Stimulated activated CD8-positive, alpha-beta memory T cell treated with anti-CD3 and anti-CD28 coated beads, Interleukin-15, amount 100 ng/mL, for 24 hours (primary cell): ENCODE results near the gene TRAM1L1.

Source experiments
- DNase-seq: peaks from one replicate; pipeline ENCODE4 v3.0.0-alpha.2; 2020; ENCODE audit warnings: low read depth

TRAM1L1 gene

DNA sequence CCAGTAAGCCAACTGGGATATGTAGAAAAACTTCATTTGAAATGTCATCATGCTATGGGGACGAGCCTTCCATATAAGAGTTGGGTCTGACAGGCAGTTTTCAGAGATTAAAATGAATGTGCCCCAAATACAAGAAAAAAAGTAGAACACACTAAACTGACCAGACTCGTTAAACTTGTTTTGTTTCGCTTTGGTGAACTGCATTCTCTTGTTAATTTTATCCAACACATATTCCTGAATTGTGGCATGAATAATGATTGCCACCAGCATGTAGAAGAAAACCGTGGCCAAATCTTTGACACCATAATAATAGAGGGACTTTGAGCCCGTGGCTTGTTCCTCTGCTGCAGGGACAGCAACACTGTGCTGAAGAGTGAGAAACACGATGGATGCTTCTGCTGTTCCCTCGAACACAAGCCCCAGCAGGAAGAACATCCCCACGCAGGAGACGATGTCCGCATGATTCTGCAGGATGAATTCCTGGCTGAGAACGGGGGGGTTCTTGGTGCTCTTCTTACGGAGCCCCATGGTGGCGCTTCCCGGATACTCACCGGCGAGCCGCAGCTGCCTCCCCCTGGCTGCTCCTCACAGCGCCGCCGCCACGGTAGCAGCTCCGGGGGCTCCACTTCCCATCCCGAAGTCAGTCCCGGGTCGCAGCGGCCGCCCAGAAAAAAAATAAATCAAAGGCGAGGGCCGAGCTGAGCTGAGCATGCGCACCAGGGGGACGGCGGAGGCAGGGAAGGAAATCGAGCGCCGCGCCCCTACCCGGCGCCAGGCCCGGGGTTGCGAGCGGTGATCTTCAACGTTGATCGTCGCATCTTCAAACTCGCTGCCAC lies at the start of gene TRAM1L1:
TSS of gene TRAM1L1 (minus strand) at position 711 of the 836 bp plus-strand sequence. CDS start at position 528, 183 bp downstream.
- DNase-seq, result no peak

DNA sequence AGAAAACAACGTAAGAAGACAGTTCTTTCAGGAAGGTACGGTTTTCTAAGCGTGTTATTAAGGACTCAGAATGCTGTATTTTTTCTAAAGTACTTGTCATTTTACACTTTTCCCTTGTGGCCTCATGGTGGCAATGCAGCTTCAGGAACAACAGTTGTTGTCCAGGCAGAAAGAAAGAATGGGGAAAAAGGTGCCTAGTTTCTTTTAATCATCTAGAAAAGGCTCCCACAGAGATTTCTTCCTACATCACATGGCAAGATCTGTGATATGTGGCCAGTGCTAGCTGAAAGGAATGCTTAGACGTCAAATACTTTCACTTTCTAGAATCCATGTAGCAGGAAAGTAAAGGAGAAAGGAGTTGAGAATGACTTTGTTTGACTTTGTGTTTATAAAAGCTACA lies 49.0 kb upstream of the TRAM1L1 start:
- DNase-seq, result no peak

DNA sequence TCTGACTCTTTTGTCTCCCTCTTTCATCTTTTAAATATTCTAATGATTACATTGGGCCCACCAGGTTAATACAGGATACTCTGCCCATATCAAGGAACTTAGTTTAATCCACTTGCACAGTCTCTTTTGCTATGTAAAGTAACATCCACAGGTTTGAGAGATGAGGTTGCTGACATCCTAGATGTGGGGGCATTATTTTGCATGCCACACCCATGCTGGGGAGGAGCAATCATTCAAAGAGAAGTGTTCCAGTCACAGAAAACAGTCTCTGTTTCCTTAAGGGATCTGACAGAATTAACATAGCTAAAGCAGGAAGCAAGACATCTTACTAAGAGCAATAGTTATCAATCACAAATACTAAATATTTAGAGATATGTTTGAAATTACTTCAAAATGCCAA lies 11.5 kb upstream of the TRAM1L1 start:
- no peak for DNase-seq

DNA sequence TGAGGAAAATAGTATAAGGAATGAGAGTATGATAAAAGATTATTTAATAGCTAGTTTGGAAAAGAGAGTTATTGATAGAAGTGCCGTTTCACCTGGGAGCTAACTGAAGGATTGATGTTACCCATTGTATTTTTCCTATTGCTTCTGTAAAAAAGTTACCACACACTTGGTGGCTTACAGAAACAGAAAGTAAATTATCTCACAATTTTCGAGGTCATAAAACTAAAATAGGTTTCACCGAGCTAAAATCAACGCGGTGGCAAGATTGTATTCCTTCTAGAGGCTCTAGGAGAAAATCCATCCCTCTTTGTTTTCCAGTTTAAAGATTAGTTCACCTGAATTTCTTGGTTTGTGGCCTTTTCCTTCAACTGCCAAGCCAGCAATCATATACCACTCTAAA lies 11.1 kb upstream of the TRAM1L1 start:
- DNase-seq, result no peak

DNA sequence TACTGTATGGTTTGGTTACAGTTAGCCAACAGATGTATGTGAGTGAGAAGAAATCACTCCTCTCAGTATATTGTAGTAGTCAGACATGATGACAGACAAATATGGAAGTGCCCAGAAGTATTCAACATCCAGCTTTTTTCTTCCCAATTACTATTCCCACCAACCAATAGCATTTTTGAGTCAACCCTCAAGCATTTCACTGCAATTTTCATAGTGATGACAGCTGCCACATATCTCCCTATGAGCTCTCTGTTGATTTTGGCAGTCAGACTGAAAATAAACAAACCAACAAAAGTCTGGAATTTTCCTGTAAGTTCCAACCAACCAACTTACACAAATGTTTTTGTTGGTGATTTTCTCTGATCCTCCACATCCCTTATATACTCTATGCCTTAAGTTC lies 8.2 kb upstream of the TRAM1L1 start:
- no peak for DNase-seq

DNA sequence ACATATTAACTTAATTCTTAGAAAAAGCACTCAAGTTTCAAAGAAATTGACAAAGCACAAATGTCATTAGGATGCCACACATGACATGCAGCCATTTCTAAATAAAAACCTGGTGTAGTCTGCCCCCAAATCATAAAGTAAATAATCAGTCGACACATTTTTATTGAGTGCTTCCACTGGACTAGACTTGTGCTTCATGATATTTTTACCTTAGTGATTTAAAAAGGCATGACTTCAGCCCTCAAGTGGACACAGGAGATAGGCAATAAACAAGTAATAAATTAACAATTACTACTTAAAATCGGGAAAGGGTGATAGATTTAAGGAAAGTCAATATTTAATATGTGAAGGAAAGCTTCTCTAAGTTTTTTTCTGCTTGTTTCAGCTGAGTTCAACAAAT lies 7.6 kb downstream of the TRAM1L1 start:
- DNase-seq, result no peak

DNA sequence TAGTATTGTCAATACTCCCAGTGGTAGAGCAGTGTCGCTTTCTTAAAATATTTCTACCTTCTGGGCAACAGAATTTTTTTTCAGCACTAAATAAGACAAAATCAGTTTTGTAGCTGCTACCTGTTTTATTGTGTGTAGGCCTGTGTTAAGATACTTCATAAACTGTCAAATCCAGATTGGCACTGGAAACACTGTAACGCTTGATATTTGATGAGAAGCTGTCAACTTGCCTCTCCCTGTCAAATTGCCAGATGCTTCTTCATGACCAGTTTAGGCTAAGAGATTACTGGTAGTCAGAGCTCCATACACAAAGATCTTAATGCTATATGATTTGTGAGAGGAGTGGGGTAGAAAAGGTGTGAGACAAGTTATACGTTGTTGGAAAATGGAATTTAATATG lies 17.3 kb downstream of the TRAM1L1 start:
- DNase-seq, result no peak

DNA sequence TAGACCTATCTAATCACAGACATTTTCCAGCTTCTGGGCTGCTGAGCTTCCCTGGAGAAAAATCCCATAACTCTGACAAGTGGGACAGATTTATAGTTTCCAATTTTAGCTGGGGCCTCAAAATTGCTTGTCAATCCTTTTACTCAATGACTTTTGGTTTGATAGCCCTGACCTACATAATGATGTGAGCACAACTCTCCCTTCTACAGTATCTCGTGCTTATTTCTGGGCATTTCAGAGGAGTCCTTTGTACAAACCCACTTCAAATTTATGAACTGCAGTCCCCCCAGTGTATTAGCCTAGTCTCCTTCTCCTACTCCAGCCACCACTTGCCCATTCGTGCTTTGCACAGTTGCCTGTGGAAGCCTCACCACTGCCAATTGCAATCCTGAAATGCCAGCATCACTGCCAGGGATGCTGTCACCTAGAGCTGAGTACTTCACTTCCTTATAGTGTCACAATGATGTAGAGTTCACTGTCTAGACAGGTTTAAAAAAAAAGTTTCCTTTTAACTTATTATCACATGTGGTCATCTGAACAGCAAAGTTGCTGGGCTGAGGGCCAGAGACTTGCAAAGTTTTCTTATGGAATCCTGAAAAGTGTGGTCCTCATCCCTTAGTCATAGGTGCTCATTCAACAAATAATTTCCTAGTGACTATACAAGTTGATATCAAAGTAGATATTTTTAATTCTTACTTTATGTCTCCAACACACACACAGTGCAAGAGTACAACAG lies 21.2 kb downstream of the TRAM1L1 start:
- no peak for DNase-seq

DNA sequence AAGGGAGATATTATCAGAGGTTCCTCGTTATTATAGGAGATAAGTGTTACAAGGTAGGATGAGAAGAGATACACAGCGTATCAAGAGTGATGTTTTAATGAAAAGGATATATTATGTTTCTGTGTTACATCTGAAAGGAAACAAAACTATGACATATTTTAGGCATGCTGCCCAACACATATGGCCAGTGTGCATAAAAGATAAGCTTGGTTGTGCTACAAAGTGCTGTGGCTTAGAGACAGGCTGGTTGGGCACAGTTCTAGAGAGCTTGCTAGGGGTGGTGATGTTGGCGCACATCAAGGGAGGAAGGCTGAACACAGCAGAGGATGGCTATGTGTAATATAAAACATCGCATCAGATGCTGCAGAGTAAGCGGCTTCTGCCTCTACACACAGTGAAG lies 42.4 kb downstream of the TRAM1L1 start:
- DNase-seq, result no peak
